D721Med (cell line): ENCODE measurements around the gene MRPS9.

Experiments
- DNase-seq: peaks from one replicate; pipeline ENCODE4 v3.0.0; 2011; ENCODE audit warnings: low spot score; ENCODE audit not compliant: insufficient read length
- FAIRE-seq: peaks from 2 replicates; lab custom pipeline; 2011; peaks lifted over from hg19 to GRCh38; lab: Jason Lieb, UNC
- TF ChIP-seq, protein P1 (sequence below): IDR thresholded peaks from 2 replicates; pipeline ENCODE4 v1.5.1; 2012; ENCODE audit warnings: mild to moderate bottlenecking, control low read depth; ENCODE audit not compliant: insufficient read depth; ENCODE audit errors: missing control alignments

Gene MRPS9

DNA sequence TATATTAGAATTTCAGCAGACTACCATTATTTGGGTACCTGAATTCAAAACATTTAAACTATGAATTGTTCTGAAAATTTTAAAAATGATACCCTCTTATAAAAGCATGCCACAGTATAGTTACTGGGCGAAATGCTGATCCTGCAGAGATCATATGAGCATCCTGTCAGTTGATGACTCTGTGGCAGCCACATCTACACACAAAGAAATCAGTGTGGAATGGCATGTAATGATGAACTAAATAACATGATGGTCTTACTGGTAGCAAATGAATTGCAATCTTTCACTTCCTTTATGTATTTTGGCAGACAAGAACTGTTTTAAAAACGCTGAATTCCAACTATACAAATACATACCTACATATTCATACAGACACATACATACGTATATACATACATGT lies 38.3 kb downstream of the MRPS9 start:
- TF ChIP-seq, protein P1, sequence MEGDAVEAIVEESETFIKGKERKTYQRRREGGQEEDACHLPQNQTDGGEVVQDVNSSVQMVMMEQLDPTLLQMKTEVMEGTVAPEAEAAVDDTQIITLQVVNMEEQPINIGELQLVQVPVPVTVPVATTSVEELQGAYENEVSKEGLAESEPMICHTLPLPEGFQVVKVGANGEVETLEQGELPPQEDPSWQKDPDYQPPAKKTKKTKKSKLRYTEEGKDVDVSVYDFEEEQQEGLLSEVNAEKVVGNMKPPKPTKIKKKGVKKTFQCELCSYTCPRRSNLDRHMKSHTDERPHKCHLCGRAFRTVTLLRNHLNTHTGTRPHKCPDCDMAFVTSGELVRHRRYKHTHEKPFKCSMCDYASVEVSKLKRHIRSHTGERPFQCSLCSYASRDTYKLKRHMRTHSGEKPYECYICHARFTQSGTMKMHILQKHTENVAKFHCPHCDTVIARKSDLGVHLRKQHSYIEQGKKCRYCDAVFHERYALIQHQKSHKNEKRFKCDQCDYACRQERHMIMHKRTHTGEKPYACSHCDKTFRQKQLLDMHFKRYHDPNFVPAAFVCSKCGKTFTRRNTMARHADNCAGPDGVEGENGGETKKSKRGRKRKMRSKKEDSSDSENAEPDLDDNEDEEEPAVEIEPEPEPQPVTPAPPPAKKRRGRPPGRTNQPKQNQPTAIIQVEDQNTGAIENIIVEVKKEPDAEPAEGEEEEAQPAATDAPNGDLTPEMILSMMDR: no peak
- DNase-seq (no peak), FAIRE-seq (no peak)

DNA sequence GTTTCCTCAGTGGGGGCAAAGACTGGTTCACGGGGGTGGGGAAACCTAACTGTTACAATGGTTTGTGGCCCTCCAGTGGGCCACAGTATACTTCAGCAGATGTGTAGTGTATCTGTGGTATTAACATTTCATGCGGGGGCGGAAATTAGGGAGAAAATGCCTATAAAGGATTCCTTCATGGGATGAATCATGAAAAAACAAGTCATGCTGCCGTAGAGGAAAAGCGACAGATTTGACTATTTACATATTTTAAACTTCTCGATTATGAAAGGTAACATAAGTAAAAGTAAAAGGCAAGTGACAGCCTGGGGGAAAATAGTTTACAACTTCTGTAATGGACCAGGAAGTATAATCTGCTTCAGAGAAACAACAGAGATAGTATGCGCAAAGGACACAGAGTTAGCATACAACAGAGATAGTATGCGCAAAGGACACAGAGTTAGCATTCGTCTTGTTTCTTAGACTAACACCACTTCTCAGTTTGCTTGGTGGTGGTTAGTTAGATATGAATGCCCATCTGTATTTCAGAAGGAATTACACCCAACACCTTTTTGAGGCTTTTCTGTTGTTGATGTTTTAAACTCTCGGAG lies 41.1 kb downstream of the MRPS9 start:
- TF ChIP-seq, protein P1: no peak
- DNase-seq (no peak), FAIRE-seq (no peak)

DNA sequence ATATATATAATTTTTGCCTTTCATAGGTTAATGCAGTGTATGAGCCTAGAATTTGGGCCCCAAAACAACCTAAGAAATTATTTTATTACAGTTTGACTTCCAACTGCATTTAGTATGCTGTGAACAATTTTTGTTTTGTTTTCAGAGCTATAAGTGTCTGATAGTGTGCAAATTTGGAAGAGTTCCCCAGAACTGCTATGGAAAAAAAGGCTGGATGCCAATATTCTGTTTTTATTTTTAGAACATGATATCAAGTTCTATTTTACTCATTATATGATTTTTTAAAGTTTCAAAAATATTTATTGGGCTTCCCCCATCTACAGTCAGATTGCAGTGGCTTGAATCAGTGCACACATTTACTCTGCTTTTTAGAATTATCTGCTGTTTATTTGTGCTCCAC lies 42.6 kb downstream of the MRPS9 start:
- DNase-seq (no peak), FAIRE-seq (no peak)
- TF ChIP-seq, protein P1: no peak

DNA sequence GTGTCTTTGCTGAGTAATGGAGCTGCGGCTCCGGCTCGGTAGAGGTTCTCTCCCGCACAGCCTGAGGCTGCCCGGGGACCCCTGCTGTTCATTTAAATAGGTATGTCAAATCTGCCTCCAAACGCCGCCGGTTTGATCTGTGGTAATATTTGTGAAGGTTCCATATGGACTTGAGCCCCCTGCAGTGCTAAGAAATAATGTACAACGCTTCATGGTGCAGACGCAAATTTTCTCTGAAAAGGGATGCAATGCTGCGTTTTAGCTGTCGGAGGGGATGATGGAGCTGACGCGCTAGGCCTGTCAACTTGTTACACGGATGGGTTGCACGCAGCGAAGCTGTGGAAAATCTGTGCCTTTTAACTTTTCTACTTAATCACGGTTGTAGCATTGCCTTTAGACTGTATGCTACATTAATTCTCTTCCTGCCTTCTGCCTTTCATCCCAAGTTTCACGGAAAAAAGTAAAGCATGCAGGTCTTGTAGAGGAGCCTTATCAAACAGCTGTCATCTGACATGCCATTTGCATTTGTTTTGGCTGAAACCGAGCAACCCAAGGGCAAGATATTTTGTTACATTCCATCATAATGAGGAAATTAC lies 43.2 kb downstream of the MRPS9 start:
- FAIRE-seq (no peak), DNase-seq (no peak)
- TF ChIP-seq, protein P1: no peak

DNA sequence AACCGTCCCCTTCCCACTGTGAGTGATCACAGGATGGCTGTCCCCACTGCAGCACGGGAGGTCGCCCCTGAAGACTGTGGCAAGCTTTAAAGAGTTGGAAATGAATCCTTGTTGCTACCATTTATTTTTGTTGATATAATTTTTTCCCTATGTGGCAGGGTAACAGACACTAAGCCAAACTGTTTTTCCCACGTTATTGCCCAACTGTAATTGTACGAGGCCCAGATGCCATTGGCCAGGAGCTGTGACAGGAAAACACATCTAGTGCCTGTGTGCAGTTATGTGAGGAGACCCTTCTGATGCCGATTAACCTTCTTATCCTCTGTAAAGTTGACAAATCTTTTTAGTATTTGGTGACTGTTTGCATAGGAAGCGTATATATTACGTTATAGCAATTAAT lies 44.2 kb downstream of the MRPS9 start:
- FAIRE-seq (no peak), DNase-seq (no peak)
- TF ChIP-seq, protein P1: no peak

DNA sequence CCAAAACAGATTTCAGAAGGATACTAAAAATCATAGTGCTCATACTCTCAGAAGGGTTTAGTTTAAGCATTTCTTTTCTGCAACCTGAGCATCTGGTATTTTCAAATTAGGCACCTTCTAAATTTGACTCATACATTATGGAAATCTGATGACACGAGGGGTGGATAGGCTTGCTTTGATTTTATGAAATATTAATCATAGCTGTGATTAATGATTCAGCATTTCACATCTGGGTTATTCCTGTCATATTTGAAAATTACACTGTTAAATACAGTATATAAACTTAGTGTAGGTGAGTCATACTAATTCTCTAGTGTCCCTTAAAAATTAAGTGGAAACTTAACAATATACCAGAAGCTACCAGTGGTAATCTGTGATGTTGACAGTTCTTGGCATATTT lies 47.7 kb downstream of the MRPS9 start:
- FAIRE-seq (no peak), DNase-seq (no peak)
- TF ChIP-seq, protein P1: no peak

DNA sequence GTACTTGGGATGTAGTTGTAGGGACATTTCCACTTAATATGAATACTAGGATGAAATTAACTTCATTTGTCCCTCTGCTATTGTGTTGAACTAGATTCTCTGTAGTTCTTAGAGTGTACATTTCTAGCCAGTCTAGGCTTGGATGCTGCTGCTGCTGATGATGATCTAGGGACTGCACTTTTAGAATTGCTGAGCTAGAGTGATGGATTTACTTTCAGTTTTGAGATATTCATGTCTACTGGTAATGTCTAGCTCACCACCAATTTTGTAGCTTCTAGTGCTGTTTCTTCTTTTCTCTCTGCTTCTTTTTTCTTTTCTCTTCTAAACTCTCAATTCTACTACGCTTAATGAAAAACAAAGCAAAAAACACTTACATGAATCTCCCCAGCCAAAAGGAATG lies 49.4 kb downstream of the MRPS9 start:
- FAIRE-seq (no peak), DNase-seq (no peak)
- TF ChIP-seq, protein P1: no peak
